HCT116 (cell line): Measurements from ENCODE around the gene SARS1. TPM values are rescaled to one million over a fixed set of nuclear protein-coding genes. Genes with fewer than 3 reads are reported as not detected.

Experiments used
- ATAC-seq: fragments of 200-7000 bp; cut with Tn5 transposase; 2 replicates; pipeline ENCODE4 v1.9.1; 2020; ENCODE audit warnings: mild to moderate bottlenecking, moderate library complexity
- BruUV-seq: library from RNA; stranded (reverse); fragments of 400-500 nt; replicated peaks from 2 replicates; lab custom pipeline; 2021; lab: Mats Ljungman, UMichigan
- CTCF ChIA-PET: fragments of 300-600 bp; sonication (Branson Sonifier 250); formaldehyde crosslinking; loops from one replicate; lab custom pipeline; 2021; ENCODE audit warnings: antibody characterized with exemption; lab: Charles Lee
- POLR2A ChIA-PET: fragments of 300-600, 350-600 bp; sonication (Branson Sonifier 250); formaldehyde crosslinking; loops from one replicate; lab custom pipeline; 2021; ENCODE audit warnings: antibody characterized with exemption; lab: Charles Lee
- RAD21 ChIA-PET, 2 experiments: fragments of 300-600 bp; sonication (Branson Sonifier 250); formaldehyde crosslinking; loops; one replicate each; lab custom pipeline; 2023; ENCODE audit warnings: low total read pairs in 2 of 2; ENCODE audit not compliant: uncharacterized antibody in 2 of 2, unreplicated experiment in 2 of 2, low non-redundant PET in 1 of 2; lab: Charles Lee
- DNase-seq: peaks from one replicate; pipeline ENCODE4 v3.0.0-alpha.2; 2010; ENCODE audit warnings: low read depth, low spot score
- H2AFZ ChIP-seq: fragments of 200-600 bp; shearing (Covaris generic), sonication (generic); 2 replicates; pipeline ENCODE4 v1.6.1; 2017; ENCODE audit warnings: low read depth, mixed run types, mixed read lengths, antibody characterized with exemption, low read length; ENCODE audit not compliant: poor library complexity, severe bottlenecking
- H3K27ac ChIP-seq: 2 replicates; pipeline ENCODE4 v1.5.1; 2012; ENCODE audit warnings: low read depth, low read length
- H3K27me3 ChIP-seq: fragments of 200-600 bp; sonication (generic); 2 replicates; pipeline ENCODE4 v1.6.1; 2016; ENCODE audit warnings: mixed run types, low read length, mixed read lengths; ENCODE audit not compliant: insufficient read depth
- H3K36me3 ChIP-seq, 2 experiments: fragments of 200-500 bp in 1 of 2; fragments of 200-600 bp in 1 of 2; sonication (Bioruptor generic) in 1 of 2; sonication (generic) in 1 of 2; 2 replicates each; pipeline versions ENCODE4 v1.5.1 to v1.6.1; 2014 to 2016; ENCODE audit warnings: low read length in 2 of 2, inconsistent platforms in 1 of 2, mixed read lengths in 1 of 2, mixed run types in 1 of 2; ENCODE audit not compliant: insufficient read depth in 2 of 2, control insufficient read depth in 1 of 2
- H3K4me1 ChIP-seq, 2 experiments: fragments of 200-600 bp in 1 of 2; sonication (generic) in 1 of 2; 2 replicates each; pipeline versions ENCODE4 v1.5.1 to v1.6.1; 2012 to 2017; ENCODE audit warnings: low read length in 2 of 2, inconsistent platforms in 1 of 2, mild to moderate bottlenecking in 1 of 2, mixed read lengths in 1 of 2, mixed run types in 1 of 2, moderate library complexity in 1 of 2; ENCODE audit not compliant: insufficient read depth in 2 of 2, control insufficient read depth in 1 of 2
- H3K4me2 ChIP-seq: fragments of 200-600 bp; sonication (generic); 2 replicates; pipeline ENCODE4 v1.6.1; 2017; ENCODE audit warnings: mixed run types, low read length, mixed read lengths
- H3K4me3 ChIP-seq, 2 experiments: fragments of 200-600 bp in 1 of 2; sonication (generic) in 1 of 2; replicated peaks in 1 of 2; 2 replicates each; pipeline ENCODE4 v1.5.1; 2011 to 2016; ENCODE audit warnings: low read length in 2 of 2, control low read depth in 1 of 2, low read depth in 1 of 2, mild to moderate bottlenecking in 1 of 2, mixed read lengths in 1 of 2, mixed run types in 1 of 2
- H3K79me2 ChIP-seq: fragments of 200-600 bp; sonication (generic); 2 replicates; pipeline ENCODE4 v1.6.1; 2017; ENCODE audit warnings: mild to moderate bottlenecking, mixed run types, low read length, moderate library complexity, mixed read lengths; ENCODE audit not compliant: insufficient read depth
- H3K9ac ChIP-seq: fragments of 200-600 bp; sonication (generic); 2 replicates; pipeline ENCODE4 v1.6.1; 2016; ENCODE audit warnings: low read length, mixed read lengths
- H3K9me2 ChIP-seq: fragments of 200-600 bp; sonication (generic), shearing (Covaris generic); 2 replicates; pipeline ENCODE4 v1.6.1; 2017; ENCODE audit warnings: mixed run types, mild to moderate bottlenecking, moderate library complexity; ENCODE audit not compliant: insufficient read depth
- H3K9me3 ChIP-seq, 2 experiments: fragments of 200-500 bp in 1 of 2; fragments of 200-600 bp in 1 of 2; sonication (Bioruptor generic) in 1 of 2; sonication (generic) in 1 of 2; 2 replicates each; pipeline ENCODE4 v1.6.1; 2014 to 2017; ENCODE audit warnings: low read length in 2 of 2, mixed read lengths in 2 of 2, inconsistent platforms in 1 of 2, low read depth in 1 of 2, mild to moderate bottlenecking in 1 of 2, mixed run types in 1 of 2, moderate library complexity in 1 of 2; ENCODE audit not compliant: control insufficient read depth in 1 of 2, insufficient read depth in 1 of 2
- H4K20me1 ChIP-seq: fragments of 200-600 bp; sonication (generic), shearing (Covaris generic); 2 replicates; pipeline ENCODE4 v1.6.1; 2017; ENCODE audit warnings: mixed run types, mild to moderate bottlenecking, moderate library complexity; ENCODE audit not compliant: insufficient read depth
- CBX3 ChIP-seq: IDR thresholded peaks from 2 replicates; pipeline ENCODE4 v1.6.1; 2012; ENCODE audit warnings: low read depth
- CEBPB ChIP-seq: IDR thresholded peaks from 2 replicates; pipeline ENCODE4 v1.6.1; 2012; ENCODE audit warnings: low read depth
- EGR1 ChIP-seq: IDR thresholded peaks from 2 replicates; pipeline ENCODE4 v1.6.1; 2012; ENCODE audit warnings: low read depth
- ELF1 ChIP-seq: IDR thresholded peaks from 2 replicates; pipeline ENCODE4 v1.6.1; 2012; ENCODE audit warnings: low read depth, borderline replicate concordance
- EZH2 ChIP-seq: fragments of 200-600 bp; sonication (generic); IDR thresholded peaks from 2 replicates; pipeline ENCODE4 v1.6.1; 2017; ENCODE audit warnings: antibody characterized with exemption, mixed run types
- EZH2phosphoT487 ChIP-seq: fragments of 200-600 bp; IDR thresholded peaks from 2 replicates; pipeline ENCODE4 v1.6.1; 2018; ENCODE audit warnings: antibody characterized with exemption, borderline replicate concordance
- FOSL1 ChIP-seq: IDR thresholded peaks from 2 replicates; pipeline ENCODE4 v1.6.1; 2012; ENCODE audit warnings: low read depth
- JUND ChIP-seq: IDR thresholded peaks from 2 replicates; pipeline ENCODE4 v1.6.1; 2012
- RAD21 ChIP-seq: IDR thresholded peaks from 2 replicates; pipeline ENCODE4 v1.6.1; 2012; ENCODE audit warnings: low read depth, mild to moderate bottlenecking
- TCF7L2 ChIP-seq: IDR thresholded peaks from 2 replicates; pipeline ENCODE4 v1.7.0; 2011; ENCODE audit warnings: borderline replicate concordance, inconsistent platforms; ENCODE audit not compliant: insufficient read depth, insufficient read length; ENCODE audit errors: extremely low read depth
- YY1 ChIP-seq: IDR thresholded peaks from 2 replicates; pipeline ENCODE4 v1.6.1; 2011; ENCODE audit warnings: low read length, low read depth, moderate library complexity, mild to moderate bottlenecking; ENCODE audit not compliant: insufficient replicate concordance; ENCODE audit errors: extremely low read depth
- ZFX ChIP-seq: fragments of 450-650 bp; IDR thresholded peaks from 2 replicates; pipeline ENCODE4 v1.6.1; 2017
- ZNF274 ChIP-seq: fragments of 200-500 bp; sonication (Bioruptor generic); IDR thresholded peaks from 2 replicates; pipeline ENCODE4 v1.6.1; 2014; ENCODE audit warnings: mild to moderate bottlenecking, low read depth, low read length, inconsistent platforms
- intact Hi-C: fragments of 100-400 bp; cut with micrococcal nuclease; formaldehyde crosslinking; loops from 2 replicates; pipeline ENCODE4 v1.10.0; 2022
- total RNA-seq: library from RNA; stranded (reverse); gene quantifications from one replicate; pipeline ENCODE4 v1.2.1, GENCODE V29; 2021; ENCODE audit not compliant: unreplicated experiment
- TF ChIP-seq, protein P1 (sequence below): IDR thresholded peaks from 2 replicates; pipeline ENCODE4 v1.6.1; 2012
- TF ChIP-seq, protein P2 (sequence below): IDR thresholded peaks from 2 replicates; pipeline ENCODE4 v1.6.1; 2012; ENCODE audit warnings: low read depth
- TF ChIP-seq, protein P3 (sequence below), 3 experiments: fragments of 200-600 bp in 1 of 3; sonication (generic) in 1 of 3; IDR thresholded peaks in 2 of 3; conservative IDR thresholded peaks in 1 of 3; 2 replicates each; pipeline ENCODE4 v1.5.1; 2012 to 2017; ENCODE audit warnings: low read depth in 2 of 3, low read length in 2 of 3, antibody characterized with exemption in 1 of 3, borderline replicate concordance in 1 of 3, control low read depth in 1 of 3, mild to moderate bottlenecking in 1 of 3, mixed read lengths in 1 of 3, mixed run types in 1 of 3, moderate library complexity in 1 of 3; ENCODE audit not compliant: insufficient read depth in 1 of 3

SARS1 gene
- total RNA-seq, 1 experiment from 2014 or later = 206 TPM

DNA sequence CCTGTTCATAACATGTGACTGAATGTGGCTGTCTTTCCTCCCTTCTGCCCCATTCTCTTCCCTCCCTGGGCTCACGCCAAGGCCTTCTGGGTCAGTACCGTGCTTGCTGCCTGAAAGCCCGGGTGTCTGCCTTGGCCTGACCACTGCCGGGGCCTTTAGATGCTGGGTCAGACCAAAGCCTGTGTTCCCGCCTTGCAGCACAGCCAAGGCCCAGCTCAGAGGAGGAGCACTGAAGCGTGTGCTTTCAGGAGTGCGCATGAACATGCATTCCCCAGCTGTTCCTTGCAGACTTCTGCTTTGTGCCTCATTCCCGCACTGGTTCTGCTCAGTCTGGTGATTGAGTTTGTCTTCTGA is 27.0 kb upstream of the SARS1 start:
- Histone ChIP-seq H3K4me3 (no peak overlapping the region), H2AFZ (no peak overlapping the region), H3K9me2 (no peaks in the 10 kb centered on the region), H3K4me2 (no peak overlapping the region), H3K27ac (no peak overlapping the region; the same call in 1 of the 2 replicates), H3K79me2 (no peaks in the 10 kb centered on the region), H4K20me1 (no peaks in the 10 kb centered on the region), H3K27me3 (no peaks in the 10 kb centered on the region), H3K9ac (no peak overlapping the region), H3K4me1 (peaks cover 9 to 14% of the 10 kb centered on the region in 2 experiments), H3K9me3 (no peaks in the 10 kb centered on the region), H3K36me3 (no peaks in the 10 kb centered on the region)
- ATAC-seq (no peak), DNase-seq (no peak)
- CTCF ChIA-PET = no interaction called here
- RAD21 ChIA-PET = no interaction called here
- TF ChIP-seq YY1 (no peak), CEBPB (no peak), ZNF274 (no peak), EGR1 (no peak), CBX3 (no peak), ZFX (no peak), RAD21 (no peak), JUND (no peak), ELF1 (no peak), FOSL1 (no peak), EZH2 (no peak), TCF7L2 (no peak), EZH2phosphoT487 (no peak)
- TF ChIP-seq, protein P1, sequence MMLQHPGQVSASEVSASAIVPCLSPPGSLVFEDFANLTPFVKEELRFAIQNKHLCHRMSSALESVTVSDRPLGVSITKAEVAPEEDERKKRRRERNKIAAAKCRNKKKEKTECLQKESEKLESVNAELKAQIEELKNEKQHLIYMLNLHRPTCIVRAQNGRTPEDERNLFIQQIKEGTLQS = no peak
- TF ChIP-seq, protein P2, sequence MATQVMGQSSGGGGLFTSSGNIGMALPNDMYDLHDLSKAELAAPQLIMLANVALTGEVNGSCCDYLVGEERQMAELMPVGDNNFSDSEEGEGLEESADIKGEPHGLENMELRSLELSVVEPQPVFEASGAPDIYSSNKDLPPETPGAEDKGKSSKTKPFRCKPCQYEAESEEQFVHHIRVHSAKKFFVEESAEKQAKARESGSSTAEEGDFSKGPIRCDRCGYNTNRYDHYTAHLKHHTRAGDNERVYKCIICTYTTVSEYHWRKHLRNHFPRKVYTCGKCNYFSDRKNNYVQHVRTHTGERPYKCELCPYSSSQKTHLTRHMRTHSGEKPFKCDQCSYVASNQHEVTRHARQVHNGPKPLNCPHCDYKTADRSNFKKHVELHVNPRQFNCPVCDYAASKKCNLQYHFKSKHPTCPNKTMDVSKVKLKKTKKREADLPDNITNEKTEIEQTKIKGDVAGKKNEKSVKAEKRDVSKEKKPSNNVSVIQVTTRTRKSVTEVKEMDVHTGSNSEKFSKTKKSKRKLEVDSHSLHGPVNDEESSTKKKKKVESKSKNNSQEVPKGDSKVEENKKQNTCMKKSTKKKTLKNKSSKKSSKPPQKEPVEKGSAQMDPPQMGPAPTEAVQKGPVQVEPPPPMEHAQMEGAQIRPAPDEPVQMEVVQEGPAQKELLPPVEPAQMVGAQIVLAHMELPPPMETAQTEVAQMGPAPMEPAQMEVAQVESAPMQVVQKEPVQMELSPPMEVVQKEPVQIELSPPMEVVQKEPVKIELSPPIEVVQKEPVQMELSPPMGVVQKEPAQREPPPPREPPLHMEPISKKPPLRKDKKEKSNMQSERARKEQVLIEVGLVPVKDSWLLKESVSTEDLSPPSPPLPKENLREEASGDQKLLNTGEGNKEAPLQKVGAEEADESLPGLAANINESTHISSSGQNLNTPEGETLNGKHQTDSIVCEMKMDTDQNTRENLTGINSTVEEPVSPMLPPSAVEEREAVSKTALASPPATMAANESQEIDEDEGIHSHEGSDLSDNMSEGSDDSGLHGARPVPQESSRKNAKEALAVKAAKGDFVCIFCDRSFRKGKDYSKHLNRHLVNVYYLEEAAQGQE = no peak
- TF ChIP-seq, protein P3, sequence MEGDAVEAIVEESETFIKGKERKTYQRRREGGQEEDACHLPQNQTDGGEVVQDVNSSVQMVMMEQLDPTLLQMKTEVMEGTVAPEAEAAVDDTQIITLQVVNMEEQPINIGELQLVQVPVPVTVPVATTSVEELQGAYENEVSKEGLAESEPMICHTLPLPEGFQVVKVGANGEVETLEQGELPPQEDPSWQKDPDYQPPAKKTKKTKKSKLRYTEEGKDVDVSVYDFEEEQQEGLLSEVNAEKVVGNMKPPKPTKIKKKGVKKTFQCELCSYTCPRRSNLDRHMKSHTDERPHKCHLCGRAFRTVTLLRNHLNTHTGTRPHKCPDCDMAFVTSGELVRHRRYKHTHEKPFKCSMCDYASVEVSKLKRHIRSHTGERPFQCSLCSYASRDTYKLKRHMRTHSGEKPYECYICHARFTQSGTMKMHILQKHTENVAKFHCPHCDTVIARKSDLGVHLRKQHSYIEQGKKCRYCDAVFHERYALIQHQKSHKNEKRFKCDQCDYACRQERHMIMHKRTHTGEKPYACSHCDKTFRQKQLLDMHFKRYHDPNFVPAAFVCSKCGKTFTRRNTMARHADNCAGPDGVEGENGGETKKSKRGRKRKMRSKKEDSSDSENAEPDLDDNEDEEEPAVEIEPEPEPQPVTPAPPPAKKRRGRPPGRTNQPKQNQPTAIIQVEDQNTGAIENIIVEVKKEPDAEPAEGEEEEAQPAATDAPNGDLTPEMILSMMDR (IDR thresholded peaks at IDR 0.05 in 2 of 3, conservative IDR thresholded peaks at IDR 0.05 in 1 of 3; ENCODE audit: borderline replicate concordance in 1 of 3, insufficient read depth in 1 of 3, low read depth in 2 of 3, low read length in 2 of 3) = no peak
- intact Hi-C loops = no loop called here
- POLR2A ChIA-PET = no interaction called here
- BruUV-seq = no TSS peak
